GM12878 (cell line): ENCODE measurements around the gene PERM1. TPM values are rescaled to one million over a fixed set of nuclear protein-coding genes. Genes with fewer than 3 reads are reported as not detected.

Source experiments
- EZH2 ChIP-seq: IDR thresholded peaks from 2 replicates; pipeline ENCODE4 v1.6.1; 2012; ENCODE audit warnings: low read depth, mild to moderate bottlenecking, control low read depth, inconsistent platforms, low read length, borderline replicate concordance; ENCODE audit not compliant: control insufficient read depth
- KLF5 ChIP-seq: fragments of 450-650 bp; IDR thresholded peaks from 2 replicates; pipeline ENCODE4 v1.6.1; 2014; ENCODE audit warnings: mild to moderate bottlenecking; ENCODE audit not compliant: partially characterized antibody
- MXI1 ChIP-seq: fragments of 150-350 bp; IDR thresholded peaks from 2 replicates; pipeline ENCODE4 v1.6.1; 2011; ENCODE audit warnings: low read depth, mild to moderate bottlenecking, inconsistent platforms, low read length, improper control_type of control experiment
- POLR2A ChIP-seq: IDR thresholded peaks from 2 replicates; pipeline ENCODE4 v1.6.1; 2011; ENCODE audit warnings: low read depth, mild to moderate bottlenecking, low read length
- RELB ChIP-seq: fragments of 450-650 bp; IDR thresholded peaks from 2 replicates; pipeline ENCODE4 v1.6.1; 2017; ENCODE audit warnings: low read depth, mild to moderate bottlenecking, moderate library complexity
- SIN3A ChIP-seq: IDR thresholded peaks from 2 replicates; pipeline ENCODE4 v1.6.1; 2012; ENCODE audit warnings: low read depth, low read length, improper control_type of control experiment
- SKIL ChIP-seq: fragments of 450-650 bp; IDR thresholded peaks from 2 replicates; pipeline ENCODE4 v1.6.1; 2017; ENCODE audit warnings: mild to moderate bottlenecking, low read depth, inconsistent platforms; ENCODE audit not compliant: poor library complexity, severe bottlenecking
- TBL1XR1 ChIP-seq: IDR thresholded peaks from 2 replicates; pipeline ENCODE4 v1.6.1; 2012; ENCODE audit warnings: low read depth, low read length, improper control_type of control experiment
- ZNF207 ChIP-seq: fragments of 450-650 bp; IDR thresholded peaks from 2 replicates; pipeline ENCODE4 v1.6.1; 2014; ENCODE audit warnings: antibody characterized with exemption, mild to moderate bottlenecking, borderline replicate concordance
- polyA plus RNA-seq, 11 experiments: library from polyadenylated mRNA; depleted of rRNA in 4 of 11; unstranded in 6 of 11; stranded (reverse) in 5 of 11; fragments of >200 nt; fragmentation: Nextera tagmentation in 4 of 11; fragmentation: Illumina TruSeq in 1 of 11; extraction: Ambion mirVana in 4 of 11; extraction: Trizol in 1 of 11; gene quantifications; 1 replicate in 1 of 11; 2 replicates in 10 of 11; pipeline versions ENCODE4 v1.2.1 to v1.2.3, GENCODE V29; 2011 to 2016; ENCODE audit warnings: inconsistent platforms in 2 of 11, missing spikeins in 2 of 11, low read depth in 1 of 11
- total RNA-seq, 4 experiments: library from RNA; depleted of rRNA in 3 of 4; stranded (reverse); fragments of >200 nt in 3 of 4; fragmentation: Illumina TruSeq in 1 of 4; extraction: Trizol in 1 of 4; gene quantifications; 2 replicates each; pipeline versions ENCODE4 v1.2.1 to v1.2.3, GENCODE V29; 2013 to 2021

PERM1 gene
- total and polyA plus RNA-seq, 10 of the 15 experiments (the other 5 are each of a cell fraction or from before 2014, with no cell fraction given) = not detected

- TF ChIP-seq TBL1XR1 (no peak), KLF5 (no peak), EZH2 (no peak), SIN3A (no peak), SKIL (no peak), POLR2A (peak; percentile 68), MXI1 (no peak), RELB (no peak), ZNF207 (no peak)
Measured at GRCh38 chr1:960363-961131, 21.3 kb downstream of the PERM1 start, which contains the start of gene KLHL17 (continued).
